ENCODE measurements around the gene CLIP1. TPM values are rescaled to one million over a fixed set of nuclear protein-coding genes. Genes with fewer than 3 reads are reported as not detected.
"Not testable (repeated sequence)": the region's sequence is repeated elsewhere in the genome, so short reads cannot be mapped to it uniquely, and the experiment has no call there.

CLIP1 gene
- 10 to 100 TPM in 11 of 12 donors, not detected in 1; 17.6 to 51.9 (median 24.4) TPM for polyA plus RNA-seq (ENCODE audit: insufficient read length in 12 of 12)
- long read RNA-seq, donor 1, partial matches to known transcripts: 0 of 4 reads
- long read RNA-seq, donor 1, other reads (novel, unspliced or antisense): 0 of 4 reads
- long read RNA-seq, donor 2, partial matches to known transcripts: 0 of 1 reads
- long read RNA-seq, donor 2, other reads (novel, unspliced or antisense): 0 of 1 reads
- long read RNA-seq, donor 3, partial matches to known transcripts: 0 of 1 reads
- long read RNA-seq, donor 3, other reads (novel, unspliced or antisense): 0 of 1 reads
- long read RNA-seq, donor 4: 0 reads
- long read RNA-seq, donor 5, partial matches to known transcripts: 7 of 12 reads
- long read RNA-seq, donor 5, other reads (novel, unspliced or antisense): 0 of 12 reads
- long read RNA-seq, donor 6, partial matches to known transcripts: 0 of 1 reads
- long read RNA-seq, donor 6, other reads (novel, unspliced or antisense): 0 of 1 reads
- long read RNA-seq, donor 7, partial matches to known transcripts: 0 of 1 reads
- long read RNA-seq, donor 7, other reads (novel, unspliced or antisense): 0 of 1 reads
- long read RNA-seq, donor 8, full-length matches to known transcripts: 2 of 2 reads
- long read RNA-seq, donor 8, partial matches to known transcripts: 0 of 2 reads
- long read RNA-seq, donor 8, other reads (novel, unspliced or antisense): 0 of 2 reads
- long read RNA-seq, donor 9: 0 reads
- long read RNA-seq, donor 10, partial matches to known transcripts: 0 of 1 reads
- long read RNA-seq, donor 10, other reads (novel, unspliced or antisense): 0 of 1 reads
- long read RNA-seq, donor 11, partial matches to known transcripts: 0 of 1 reads
- long read RNA-seq, donor 11, other reads (novel, unspliced or antisense): 0 of 1 reads

DNA sequence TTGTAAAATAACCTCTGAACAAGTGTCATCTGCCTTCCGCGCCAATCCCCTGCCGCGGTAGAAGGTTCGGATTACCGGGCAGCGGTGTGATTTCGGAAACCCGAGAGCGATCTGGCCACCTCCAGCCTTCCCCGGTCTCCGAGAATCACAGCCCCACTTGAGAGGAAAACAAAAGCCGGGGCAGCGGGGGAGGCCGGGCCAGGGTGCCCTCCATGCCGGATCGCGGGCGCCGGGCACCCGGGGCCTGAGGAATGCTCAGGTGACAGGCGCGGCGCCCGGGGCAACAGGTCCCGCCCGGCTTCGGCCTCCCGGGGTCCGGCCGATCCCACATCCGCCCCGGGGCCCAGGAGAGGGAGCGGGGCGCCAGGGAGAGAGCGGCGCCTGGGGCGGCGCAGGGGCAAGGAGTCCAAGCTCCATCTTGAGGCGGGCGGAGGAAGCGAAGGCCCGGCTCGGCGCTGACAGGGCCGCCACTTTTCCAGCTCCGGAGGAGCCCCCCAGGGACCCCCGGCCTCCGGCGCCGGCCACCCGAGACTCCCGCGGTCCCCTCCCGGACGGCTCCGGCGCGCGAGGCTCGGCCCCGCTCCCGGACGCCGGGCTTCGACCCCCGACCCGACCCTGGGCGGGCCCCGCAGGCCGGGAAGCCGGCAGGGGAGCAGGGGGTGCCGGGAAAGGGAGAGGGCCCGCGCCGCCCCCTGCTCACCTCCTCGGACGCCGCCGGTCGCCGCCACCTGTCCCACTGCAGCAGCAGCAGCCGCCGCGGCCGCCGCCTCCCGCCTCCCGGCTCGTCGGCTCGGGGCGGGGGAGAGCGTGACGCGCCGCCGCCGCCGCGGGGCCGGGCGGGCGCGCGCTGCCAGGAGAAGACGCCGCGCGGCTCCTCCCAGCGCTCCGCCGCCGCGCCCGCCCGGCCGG lies at the start of gene CLIP1:
Gene CLIP1, minus strand, starts transcription at position 849 of the 909 bp plus-strand sequence. CDS start 42,217 bp downstream, outside the sequence.
- peak; percentile 35 for DNase-seq

DNA sequence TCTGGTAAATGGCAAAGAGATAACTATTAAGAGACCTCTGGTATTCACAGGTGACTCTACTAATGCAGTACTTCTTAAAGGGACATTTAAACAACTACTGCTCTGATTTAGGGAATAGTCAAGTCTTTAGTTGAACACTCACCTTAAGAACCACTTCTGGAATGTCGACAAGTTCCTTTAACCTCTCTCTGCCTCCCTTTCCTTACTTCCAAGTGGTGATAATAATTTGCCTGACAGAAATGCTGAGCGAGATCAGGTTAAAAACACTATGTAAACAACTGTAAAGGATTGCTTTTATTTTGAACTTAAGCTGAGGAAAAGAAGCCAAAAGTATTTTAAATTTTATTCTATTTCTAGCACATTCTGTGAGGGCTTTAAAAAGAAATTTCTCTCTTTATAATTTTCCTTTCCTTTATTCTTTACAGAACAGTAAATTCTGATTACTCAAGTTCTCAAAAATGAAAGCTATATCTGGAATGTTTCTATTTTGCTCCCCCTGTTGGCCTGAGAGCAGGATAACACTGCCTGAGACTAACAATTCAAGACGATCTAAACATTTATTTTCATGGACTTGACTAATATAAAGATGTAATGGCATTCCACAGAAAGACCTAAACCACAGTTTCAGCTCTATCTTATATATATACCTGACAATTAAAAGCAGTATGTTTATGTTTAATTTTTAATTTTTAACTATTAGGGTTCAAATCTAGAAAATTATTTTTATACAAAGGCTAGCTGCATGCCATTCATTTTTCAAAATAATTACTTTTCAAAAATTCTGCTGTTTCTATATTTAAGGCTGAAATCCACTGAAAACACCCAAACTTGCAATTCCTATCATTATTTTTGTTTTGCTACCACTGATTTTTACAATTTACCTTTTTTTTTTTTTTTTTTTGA lies 49.1 kb upstream of the CLIP1 start:
- DNase-seq: peak; percentile 59

DNA sequence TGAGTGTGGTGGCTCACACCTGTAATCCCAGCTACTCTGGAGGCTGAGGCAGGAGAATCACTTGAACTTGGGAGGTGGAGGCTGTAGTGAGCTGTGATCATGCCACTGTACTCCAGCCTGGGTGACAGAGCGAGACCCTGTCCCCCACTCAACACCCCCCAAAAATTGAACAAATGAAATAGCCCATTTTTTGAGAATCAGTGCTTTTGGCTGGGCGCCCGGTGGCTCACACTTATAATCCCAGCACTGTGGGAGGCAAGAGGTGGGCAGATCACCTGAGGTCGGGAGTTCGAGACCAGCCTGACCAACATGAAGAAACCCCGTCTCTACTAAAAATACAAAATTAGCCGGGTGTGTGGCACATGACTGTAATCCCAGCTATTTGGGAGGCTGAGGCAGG lies 48.1 kb upstream of the CLIP1 start:
- DNase-seq: not testable (repeated sequence)

DNA sequence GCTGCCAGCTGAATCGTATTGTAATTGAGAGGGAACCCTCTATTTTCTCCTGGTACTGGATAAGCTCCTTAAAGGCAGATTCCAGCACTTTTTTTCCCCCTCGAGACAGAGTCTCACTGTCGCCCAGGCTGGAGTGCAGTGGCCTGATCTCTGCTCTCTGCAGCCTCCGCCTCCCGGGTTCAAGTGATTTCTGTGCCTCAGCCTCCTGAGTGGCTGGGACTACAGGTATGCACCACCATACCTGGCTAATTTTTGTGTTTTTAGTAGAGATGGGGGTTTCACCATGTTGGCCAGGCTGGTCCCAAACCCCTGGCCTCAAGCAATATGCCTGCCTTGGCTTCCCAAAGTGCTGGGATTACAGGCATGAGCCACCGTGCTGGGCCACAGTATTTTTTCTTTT lies 47.4 kb upstream of the CLIP1 start:
- not testable (repeated sequence) for DNase-seq

DNA sequence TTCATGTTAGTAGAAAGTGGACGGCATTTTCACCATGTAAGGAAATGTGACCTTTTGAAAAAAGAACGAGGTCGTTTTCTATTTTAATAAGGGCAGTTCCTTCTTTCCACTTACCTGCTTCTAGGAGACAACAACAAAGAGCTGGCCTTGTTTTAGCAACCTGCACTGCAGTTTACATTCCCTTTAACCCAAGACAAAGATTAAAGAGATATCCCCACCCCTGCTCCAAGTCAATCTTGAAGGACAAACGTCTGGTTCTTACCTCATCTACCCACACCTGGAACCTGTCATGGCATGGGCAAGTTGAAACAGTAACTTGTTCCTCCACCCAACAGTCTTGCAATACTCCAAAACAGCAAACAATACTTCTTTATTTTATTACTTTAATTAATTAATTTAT lies 45.5 kb upstream of the CLIP1 start:
- DNase-seq: no peak

DNA sequence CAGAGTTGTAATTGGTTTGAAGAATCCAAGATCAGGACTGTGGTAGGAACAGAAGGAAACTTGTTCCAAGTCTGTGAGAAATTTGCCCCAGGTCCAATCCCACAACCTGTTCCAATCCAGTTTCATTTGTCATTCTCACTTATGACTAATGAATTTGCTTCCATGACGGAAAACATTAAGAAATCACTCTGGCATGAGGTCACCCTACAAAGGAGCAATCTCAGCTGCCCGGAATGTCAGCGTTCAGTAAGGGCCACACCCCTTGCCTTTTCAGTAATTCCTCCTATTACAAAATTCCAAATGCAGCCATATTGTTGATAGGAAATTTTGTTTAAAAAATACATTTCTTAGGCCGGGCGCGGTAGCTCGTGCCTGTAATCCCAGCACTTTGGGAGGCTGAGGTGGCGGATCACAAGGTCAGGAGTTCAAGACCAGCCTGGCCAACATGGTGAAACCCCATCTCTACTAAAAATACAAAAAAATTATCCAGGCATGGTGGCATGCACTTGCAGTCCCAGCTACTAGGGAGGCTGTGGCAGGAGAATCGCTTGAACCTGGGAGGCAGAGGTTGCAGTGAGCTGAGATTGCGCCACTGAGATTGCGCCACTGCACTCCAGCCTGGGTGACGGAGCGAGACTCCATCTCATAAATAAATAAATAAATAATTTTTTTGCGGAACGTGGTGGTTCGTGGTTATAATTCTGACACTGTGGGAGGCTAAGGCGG lies 42.0 kb upstream of the CLIP1 start:
- peak; percentile 7 for DNase-seq

DNA sequence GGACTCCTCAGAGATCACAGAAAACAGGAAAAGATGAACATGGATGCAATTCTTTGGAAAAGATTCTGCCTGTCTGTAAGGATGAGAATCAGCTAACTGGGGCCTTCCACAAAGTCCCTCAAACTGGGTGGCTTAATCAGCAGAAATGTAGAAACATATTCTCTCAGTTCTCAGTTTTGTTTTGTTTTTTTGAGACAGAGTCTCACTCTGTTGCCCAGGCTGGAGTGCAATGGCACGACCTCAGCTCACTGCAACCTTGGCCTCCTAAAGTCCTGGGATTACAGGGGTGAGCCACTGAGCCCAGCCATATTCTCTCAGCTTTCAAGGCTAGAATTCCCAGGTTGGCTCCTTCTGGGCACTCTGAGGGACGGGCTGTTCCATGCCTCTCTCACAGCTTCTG lies 38.2 kb upstream of the CLIP1 start:
- no peak for DNase-seq

DNA sequence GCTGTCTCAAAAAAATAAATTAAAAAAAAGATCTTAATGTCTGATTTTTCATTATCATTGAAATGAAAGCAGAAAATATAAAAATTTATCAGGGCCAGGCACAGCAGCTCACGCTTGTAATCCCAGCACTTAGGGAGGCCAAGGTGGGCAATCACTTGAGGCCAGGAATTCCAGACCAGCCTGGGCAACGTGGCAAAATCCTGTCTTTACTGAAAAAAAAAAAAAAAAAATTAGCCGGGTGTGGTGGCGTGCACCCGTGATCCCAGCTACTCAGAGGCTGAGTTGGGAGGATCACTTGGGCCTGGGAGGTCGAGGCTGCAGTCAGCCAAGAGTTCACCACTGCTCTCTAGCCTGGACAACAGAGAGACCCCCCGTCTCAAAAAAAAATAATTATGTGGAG lies 37.6 kb upstream of the CLIP1 start:
- DNase-seq: no peak

DNA sequence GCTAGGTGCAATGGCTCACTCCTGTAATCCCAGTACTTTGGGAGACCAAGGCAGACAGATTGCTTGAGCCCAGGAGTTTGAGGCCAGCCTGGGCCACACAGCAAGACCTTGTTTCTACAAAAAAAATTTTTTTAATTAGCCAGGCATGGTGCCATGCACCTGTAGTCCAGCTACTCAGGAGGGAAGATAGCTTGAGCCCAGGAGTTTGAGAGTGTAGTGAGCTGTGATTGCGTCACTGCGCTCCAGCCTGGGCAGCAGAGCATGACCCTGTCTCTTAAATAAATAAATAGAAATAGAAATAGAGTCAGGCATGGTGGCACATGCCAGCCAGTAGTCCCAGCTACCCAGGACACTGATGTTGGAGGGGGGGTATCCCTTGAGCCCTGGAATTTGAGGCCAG lies 36.7 kb upstream of the CLIP1 start:
- DNase-seq: no peak

DNA sequence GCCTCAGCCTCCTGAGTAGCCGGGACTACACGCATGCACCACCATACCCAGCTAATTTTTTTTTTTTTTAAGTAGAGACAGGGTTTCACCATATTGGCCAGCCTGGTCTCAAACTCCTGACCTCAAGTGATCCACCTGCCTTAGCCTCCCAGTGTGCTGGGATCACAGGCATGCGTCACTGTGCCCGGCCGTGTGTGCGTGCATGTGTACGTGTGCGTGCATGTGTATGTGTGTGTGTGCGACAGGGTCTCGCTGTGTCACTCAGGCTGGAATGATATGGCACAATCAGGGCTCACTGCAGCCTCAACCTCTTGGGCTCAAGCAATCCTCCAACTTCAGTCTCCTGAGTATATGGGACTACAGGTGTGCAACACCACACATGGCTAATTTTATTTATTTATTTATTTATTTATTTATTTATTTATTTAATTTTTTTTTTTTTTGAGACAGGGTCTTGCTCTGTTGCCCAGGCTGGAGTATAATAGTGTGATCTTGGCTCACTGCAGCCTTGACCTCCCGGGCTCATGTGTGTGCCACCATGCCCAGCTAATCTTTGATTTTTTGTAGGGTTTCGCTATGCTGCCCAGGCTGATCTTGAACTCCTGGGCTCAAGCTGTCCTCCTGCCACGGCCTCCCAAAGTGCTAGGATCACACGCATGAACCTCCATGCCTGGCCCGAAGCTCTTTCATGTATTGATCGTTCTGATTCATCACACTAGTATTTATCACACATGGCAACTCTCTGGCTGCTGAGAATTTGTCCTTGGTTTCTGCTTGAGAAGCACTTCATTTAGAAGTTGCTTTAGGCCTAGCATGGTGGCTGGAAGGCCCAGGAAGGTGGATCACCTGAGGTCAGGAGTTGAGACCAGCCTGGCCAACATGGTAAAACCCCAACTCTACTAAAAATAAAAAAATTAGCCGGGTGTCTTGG lies 35.9 kb upstream of the CLIP1 start:
- DNase-seq: no peak

DNA sequence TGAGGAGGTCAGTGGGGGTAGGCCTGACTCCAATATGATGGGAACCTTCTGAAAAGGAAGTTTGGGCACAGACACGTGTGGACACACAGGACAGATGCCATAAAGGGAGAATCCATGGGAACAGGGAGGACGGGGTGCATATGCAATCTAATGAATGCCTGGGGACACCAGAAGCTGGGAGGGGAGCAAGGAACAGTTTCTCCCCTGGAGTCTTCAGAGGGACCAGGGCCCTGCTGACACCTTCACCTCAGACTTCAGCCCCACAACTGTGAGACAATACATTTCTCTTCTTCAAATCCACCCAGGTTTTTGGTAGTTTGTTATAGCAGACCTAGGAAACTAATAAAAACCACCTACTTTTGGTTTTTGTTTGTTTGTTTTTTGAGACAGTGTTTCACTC lies 35.2 kb upstream of the CLIP1 start:
- no peak for DNase-seq

DNA sequence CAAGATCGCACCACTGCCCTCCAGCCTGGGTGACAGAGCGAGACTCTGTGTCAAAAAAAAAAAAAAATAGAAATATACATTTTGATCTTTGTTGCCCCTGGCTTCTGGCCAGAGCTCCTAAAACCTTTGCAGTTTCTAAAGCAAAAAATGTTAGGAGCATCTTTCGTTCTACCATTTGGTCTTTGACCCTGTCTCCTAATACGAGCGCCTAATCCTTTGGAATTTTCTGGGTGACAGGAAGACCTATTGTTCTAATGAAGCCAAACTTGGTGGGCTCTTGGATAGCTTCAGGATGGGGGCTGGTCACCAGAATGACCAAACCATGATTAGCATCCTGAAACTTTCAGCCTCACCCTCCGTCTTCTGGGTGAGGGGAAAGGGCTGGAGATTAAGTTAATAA lies 32.3 kb upstream of the CLIP1 start:
- DNase-seq: no peak

DNA sequence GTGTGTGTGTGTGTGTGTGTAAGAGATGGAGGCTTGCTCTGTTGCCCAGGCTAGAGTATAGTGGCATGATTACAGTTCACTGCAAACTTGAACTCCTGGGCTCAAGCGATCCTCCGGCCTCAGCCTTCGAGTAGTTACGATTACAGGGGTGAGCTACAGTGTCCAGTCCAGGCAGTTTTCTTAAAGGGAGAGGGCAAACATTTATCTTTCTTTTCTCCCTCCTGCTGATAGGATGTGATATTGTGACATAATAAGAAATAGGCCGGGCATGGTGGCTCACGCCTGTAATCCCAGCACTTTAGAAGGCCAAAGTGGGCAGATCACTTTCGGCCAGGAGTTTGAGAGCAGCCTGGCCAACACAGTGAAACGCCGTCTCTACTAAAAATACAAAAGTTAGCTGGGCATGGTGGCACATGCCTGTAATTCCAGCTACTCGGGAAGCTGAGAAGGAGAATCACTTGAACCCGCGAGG lies 31.8 kb upstream of the CLIP1 start:
- no peak for DNase-seq

DNA sequence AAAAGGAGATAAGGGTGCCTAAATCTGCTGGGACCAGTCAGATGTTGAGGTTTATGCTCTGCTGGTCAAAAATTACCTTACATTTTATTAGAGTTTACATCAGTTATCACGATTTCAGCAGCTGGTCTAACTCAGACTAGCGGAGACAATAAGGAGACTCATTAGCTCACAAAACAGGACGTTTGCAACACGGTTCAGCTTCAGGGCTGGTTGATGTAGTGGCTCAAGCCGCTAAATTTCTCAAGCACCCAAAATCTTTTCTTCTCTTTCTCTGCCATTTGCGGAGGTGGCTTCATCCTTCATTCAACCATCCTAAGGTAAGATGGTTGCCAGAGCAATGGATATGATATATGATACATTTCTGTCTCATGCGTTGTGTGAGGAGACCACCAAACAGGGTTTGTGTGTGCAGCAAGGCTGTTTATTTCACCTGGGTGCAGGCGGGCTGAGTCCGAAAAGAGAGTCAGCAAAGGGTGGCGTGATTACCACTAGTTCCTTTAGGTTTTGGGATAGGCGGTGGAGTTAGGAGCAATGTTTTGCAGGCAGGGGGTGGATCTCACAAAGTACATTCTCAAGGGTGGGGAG lies 30.3 kb upstream of the CLIP1 start:
- DNase-seq: no peak

DNA sequence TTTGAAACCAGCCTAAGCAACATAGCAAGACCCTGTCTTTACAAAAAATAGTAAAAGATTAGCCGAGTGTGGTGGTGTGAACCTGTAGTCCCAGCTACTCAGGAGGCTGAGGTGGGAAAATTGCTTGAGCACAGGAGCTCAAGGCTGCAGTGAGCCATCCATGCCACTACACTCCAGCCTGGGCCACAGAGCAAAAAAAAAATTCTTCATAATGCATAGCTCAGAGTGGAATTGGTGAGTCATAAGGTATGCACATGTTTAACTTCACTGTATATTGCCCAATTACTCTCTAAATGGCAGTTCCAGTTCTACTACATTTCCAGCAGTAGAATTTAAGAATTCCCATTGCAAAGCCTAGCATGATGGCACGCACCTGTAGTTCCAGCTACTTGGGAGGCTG lies 26.8 kb upstream of the CLIP1 start:
- no peak for DNase-seq

DNA sequence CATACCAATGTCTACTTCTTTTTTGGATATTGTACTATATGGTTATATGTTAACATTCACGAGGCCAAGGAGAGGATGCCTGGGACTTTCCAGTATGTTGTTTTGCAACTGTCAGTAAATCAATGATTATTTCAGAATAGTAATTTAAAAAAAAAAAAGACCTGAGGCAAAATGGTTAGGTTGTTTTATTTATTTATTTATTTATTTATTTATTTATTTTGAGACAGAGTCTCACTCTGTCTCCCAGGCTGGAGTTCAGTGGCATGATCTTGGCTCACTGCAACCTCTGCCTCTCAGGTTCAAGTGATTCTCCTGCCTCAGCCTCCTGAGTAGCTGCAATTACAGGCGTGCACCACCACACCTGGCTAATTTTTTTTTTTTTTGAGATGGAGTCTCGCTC lies 25.4 kb upstream of the CLIP1 start:
- not testable (repeated sequence) for DNase-seq

DNA sequence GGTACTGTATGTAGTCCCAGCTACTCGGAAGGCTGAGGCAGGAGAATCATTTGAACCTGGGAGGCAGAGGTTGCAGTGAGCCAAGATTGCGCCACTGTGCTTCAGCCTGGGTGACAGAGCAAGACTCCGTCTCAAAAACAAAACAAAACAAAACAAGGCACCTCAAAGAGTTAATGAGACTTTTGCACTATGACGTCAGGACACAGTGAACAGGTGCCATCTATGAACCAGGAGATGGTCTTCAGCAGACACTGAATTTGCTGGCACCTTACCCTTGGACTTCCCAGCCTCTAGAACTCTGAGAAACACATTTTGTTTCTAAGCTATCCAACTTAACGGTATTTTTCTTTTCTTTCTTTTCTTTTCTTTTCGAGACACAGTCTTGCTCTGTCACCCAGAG lies 23.9 kb upstream of the CLIP1 start:
- DNase-seq: not testable (repeated sequence)

DNA sequence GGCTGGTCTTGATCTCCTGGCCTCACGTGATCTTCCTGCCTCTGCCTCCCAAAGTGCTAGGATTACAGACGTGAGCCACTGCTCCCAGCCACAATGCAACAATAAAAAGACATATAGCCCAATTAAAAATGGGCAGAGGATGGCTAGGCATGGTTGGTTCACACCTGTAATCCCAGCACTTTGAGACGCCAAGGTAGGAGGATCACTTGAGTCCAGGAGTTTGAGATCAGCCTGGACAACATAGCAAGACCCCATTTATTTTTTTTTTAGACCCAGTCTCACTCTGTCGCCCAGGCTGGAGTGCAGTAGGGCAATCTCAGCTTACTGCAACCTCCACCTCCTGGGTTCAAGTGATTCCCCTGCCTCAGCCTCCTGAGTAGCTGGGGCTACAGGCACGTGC lies 21.6 kb upstream of the CLIP1 start:
- DNase-seq: not testable (repeated sequence)

Data from muscle of arm (tissue), 14 donors.